HepG2 (cell line): Measurements from ENCODE around the gene COX7A2L. TPM values are rescaled to one million over a fixed set of nuclear protein-coding genes. Genes with fewer than 3 reads are reported as not detected.

Experiments
- KDM4B ChIP-seq: sonication (generic); formaldehyde crosslinking; IDR thresholded peaks from 2 replicates; pipeline ENCODE4 v1.4.0; 2020; ENCODE audit warnings: missing genetic modification reagents
- MXD4 ChIP-seq: IDR thresholded peaks from 2 replicates; pipeline ENCODE4 v1.6.1; 2016; ENCODE audit warnings: mild to moderate bottlenecking, missing biosample characterization, missing genetic modification reagents
- MYNN ChIP-seq: sonication (generic); formaldehyde crosslinking; IDR thresholded peaks from 2 replicates; pipeline ENCODE4 v1.4.0; 2020; ENCODE audit warnings: mild to moderate bottlenecking, low read depth, missing genetic modification reagents
- SRSF1 ChIP-seq: fragments of 200-400 bp; formaldehyde crosslinking; optimal IDR thresholded peaks from 2 replicates; pipeline ENCODE3; 2017; ENCODE audit warnings: mild to moderate bottlenecking, low read depth, low read length, moderate library complexity
- ZNF775 ChIP-seq: sonication (generic); formaldehyde crosslinking; IDR thresholded peaks from 2 replicates; pipeline ENCODE4 v1.4.0; 2020; ENCODE audit warnings: missing genetic modification reagents, mild to moderate bottlenecking, moderate library complexity, borderline replicate concordance
- polyA plus RNA-seq, 8 experiments: library from polyadenylated mRNA; depleted of rRNA in 3 of 8; stranded (reverse) in 7 of 8; unstranded in 1 of 8; fragments of >200 nt; fragmentation: Illumina TruSeq in 4 of 8; extraction: Trizol in 4 of 8; gene quantifications; 2 replicates each; pipeline versions ENCODE4 v1.2.1 to v1.2.3, GENCODE V29; 2011 to 2016; ENCODE audit warnings: low read depth in 4 of 8, missing spikeins in 1 of 8, mixed read lengths in 1 of 8; ENCODE audit not compliant: insufficient read depth in 1 of 8
- total RNA-seq, 5 experiments: library from RNA; depleted of rRNA; stranded (reverse); fragments of >200 nt; fragmentation: Illumina TruSeq; extraction: Trizol; gene quantifications; 2 replicates each; pipeline ENCODE4 v1.2.3, GENCODE V29; 2016; ENCODE audit warnings: low read depth in 1 of 5
- TF ChIP-seq, protein P1 (sequence below): sonication (generic); formaldehyde crosslinking; IDR thresholded peaks from 2 replicates; pipeline ENCODE4 v1.4.0; 2020; ENCODE audit warnings: mild to moderate bottlenecking, missing genetic modification reagents
- TF ChIP-seq, protein P2 (sequence below): sonication (generic); formaldehyde crosslinking; IDR thresholded peaks from 2 replicates; pipeline ENCODE4 v1.4.0; 2020; ENCODE audit warnings: missing genetic modification reagents; ENCODE audit errors: not compliant biosample characterization
- TF ChIP-seq, protein P3 (sequence below): IDR thresholded peaks from 2 replicates; pipeline ENCODE4 v1.6.1; 2016; ENCODE audit warnings: missing genetic modification reagents, missing compliant biosample characterization
- TF ChIP-seq, protein P4 (sequence below): sonication (generic); formaldehyde crosslinking; IDR thresholded peaks from 2 replicates; pipeline ENCODE4 v1.4.0; 2020; ENCODE audit warnings: mild to moderate bottlenecking, missing genetic modification reagents
- TF ChIP-seq, protein P5 (sequence below): sonication (generic); formaldehyde crosslinking; IDR thresholded peaks from 2 replicates; pipeline ENCODE4 v1.4.0; 2020; ENCODE audit warnings: missing genetic modification reagents

COX7A2L gene
- total and polyA plus RNA-seq, 2 of the 13 experiments (the other 11 are each of a cell fraction or from before 2014, with no cell fraction given), result 155 to 201 TPM

DNA sequence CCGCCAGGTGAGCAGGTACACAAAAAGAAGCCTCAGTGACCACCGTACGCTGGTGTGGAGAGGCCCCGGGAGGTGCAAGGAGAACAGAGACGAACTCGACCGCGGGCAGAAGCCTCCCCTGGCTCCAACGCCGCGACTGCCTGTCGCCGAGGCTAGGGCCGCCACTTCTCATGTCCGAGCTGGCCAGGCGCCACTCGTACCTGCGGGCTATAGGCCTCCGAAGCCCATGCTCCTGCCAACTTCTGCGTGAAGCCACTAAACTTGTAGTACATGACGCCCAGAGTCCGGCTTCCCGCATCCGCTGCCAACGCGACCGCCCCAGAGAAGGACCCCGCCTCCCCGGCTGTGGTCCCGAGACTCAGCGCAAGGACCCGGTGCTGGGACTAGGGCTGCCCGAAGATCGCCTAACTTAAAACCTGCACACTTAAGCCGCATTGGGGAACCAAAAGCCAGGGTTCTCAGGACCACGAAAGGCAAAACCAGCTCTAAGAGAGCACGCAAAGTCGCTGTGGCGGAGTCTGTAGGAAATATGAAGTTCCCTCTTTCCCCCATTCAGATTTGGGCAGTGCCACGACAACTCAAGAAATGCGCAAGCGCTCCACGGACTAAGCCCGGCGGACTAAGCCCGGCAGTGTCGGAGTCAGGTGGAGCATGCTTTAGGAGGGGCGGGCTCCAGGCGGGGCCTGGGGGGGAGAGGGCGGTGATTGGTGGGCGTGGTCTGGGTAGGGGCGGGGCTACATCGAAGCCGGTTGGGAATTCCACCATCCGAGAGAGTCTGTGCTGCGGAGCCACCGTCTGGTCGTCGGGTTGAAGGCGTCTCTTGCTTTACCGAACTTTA, at the start of gene COX7A2L (continued):
- TF ChIP-seq, protein P1, sequence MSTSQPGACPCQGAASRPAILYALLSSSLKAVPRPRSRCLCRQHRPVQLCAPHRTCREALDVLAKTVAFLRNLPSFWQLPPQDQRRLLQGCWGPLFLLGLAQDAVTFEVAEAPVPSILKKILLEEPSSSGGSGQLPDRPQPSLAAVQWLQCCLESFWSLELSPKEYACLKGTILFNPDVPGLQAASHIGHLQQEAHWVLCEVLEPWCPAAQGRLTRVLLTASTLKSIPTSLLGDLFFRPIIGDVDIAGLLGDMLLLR (CRISPR knock-in tag), result peak; percentile 28; the same call in 1 of the 2 replicates
- TF ChIP-seq SRSF1, result peak; percentile 31
- TF ChIP-seq, protein P2, sequence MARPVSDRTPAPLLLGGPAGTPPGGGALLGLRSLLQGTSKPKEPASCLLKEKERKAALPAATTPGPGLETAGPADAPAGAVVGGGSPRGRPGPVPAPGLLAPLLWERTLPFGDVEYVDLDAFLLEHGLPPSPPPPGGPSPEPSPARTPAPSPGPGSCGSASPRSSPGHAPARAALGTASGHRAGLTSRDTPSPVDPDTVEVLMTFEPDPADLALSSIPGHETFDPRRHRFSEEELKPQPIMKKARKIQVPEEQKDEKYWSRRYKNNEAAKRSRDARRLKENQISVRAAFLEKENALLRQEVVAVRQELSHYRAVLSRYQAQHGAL (CRISPR knock-in tag), result peak; percentile 68
- peak; percentile 53; the same call in 1 of the 2 replicates for TF ChIP-seq MYNN
- TF ChIP-seq, protein P3, sequence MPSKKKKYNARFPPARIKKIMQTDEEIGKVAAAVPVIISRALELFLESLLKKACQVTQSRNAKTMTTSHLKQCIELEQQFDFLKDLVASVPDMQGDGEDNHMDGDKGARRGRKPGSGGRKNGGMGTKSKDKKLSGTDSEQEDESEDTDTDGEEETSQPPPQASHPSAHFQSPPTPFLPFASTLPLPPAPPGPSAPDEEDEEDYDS (CRISPR knock-in tag), result peak; percentile 71
- TF ChIP-seq, protein P4, sequence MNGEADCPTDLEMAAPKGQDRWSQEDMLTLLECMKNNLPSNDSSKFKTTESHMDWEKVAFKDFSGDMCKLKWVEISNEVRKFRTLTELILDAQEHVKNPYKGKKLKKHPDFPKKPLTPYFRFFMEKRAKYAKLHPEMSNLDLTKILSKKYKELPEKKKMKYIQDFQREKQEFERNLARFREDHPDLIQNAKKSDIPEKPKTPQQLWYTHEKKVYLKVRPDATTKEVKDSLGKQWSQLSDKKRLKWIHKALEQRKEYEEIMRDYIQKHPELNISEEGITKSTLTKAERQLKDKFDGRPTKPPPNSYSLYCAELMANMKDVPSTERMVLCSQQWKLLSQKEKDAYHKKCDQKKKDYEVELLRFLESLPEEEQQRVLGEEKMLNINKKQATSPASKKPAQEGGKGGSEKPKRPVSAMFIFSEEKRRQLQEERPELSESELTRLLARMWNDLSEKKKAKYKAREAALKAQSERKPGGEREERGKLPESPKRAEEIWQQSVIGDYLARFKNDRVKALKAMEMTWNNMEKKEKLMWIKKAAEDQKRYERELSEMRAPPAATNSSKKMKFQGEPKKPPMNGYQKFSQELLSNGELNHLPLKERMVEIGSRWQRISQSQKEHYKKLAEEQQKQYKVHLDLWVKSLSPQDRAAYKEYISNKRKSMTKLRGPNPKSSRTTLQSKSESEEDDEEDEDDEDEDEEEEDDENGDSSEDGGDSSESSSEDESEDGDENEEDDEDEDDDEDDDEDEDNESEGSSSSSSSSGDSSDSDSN (CRISPR knock-in tag), result peak; percentile 76
- no peak for TF ChIP-seq ZNF775 (CRISPR knock-in tag)
- peak; percentile 85; the same call in 1 of the 2 replicates for TF ChIP-seq MXD4 (CRISPR knock-in tag)
- TF ChIP-seq KDM4B, result peak; percentile 9
- TF ChIP-seq, protein P5, sequence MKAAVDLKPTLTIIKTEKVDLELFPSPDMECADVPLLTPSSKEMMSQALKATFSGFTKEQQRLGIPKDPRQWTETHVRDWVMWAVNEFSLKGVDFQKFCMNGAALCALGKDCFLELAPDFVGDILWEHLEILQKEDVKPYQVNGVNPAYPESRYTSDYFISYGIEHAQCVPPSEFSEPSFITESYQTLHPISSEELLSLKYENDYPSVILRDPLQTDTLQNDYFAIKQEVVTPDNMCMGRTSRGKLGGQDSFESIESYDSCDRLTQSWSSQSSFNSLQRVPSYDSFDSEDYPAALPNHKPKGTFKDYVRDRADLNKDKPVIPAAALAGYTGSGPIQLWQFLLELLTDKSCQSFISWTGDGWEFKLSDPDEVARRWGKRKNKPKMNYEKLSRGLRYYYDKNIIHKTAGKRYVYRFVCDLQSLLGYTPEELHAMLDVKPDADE, result 0 out of 2 replicates have a peak, but pooled peaks have one; percentile 62
